Neural cell (in vitro differentiated cells): Measurements from ENCODE around the gene TMF1.

ENCODE experiments used
- CTCF ChIP-seq: fragments of 450-650 bp; IDR thresholded peaks from 2 replicates; pipeline ENCODE4 v1.5.1; 2014; ENCODE audit warnings: antibody characterized with exemption, mild to moderate bottlenecking, moderate library complexity; ENCODE audit not compliant: poor library complexity, severe bottlenecking
- EP300 ChIP-seq: fragments of 450-650 bp; conservative IDR thresholded peaks from 2 replicates; pipeline ENCODE4 v1.6.1; 2014; ENCODE audit warnings: antibody characterized with exemption, mild to moderate bottlenecking, moderate library complexity; ENCODE audit not compliant: poor library complexity, severe bottlenecking
- EZH2 ChIP-seq: fragments of 200-600, 300-800 bp; shearing (Covaris generic), sonication (generic); IDR thresholded peaks from 2 replicates; pipeline ENCODE4 v1.6.1; 2014; ENCODE audit warnings: antibody characterized with exemption, low read length, borderline replicate concordance, mild to moderate bottlenecking; ENCODE audit not compliant: insufficient read depth, poor library complexity, severe bottlenecking
- MXI1 ChIP-seq: fragments of 450-650 bp; conservative IDR thresholded peaks from 2 replicates; pipeline ENCODE4 v1.6.1; 2014; ENCODE audit warnings: antibody characterized with exemption, mild to moderate bottlenecking; ENCODE audit not compliant: poor library complexity, severe bottlenecking
- POLR2AphosphoS5 ChIP-seq: IDR thresholded peaks from 2 replicates; pipeline ENCODE4 v1.6.1; 2012
- RAD21 ChIP-seq: fragments of 450-650 bp; conservative IDR thresholded peaks from 2 replicates; pipeline ENCODE4 v1.6.1; 2014; ENCODE audit warnings: antibody characterized with exemption, mild to moderate bottlenecking, moderate library complexity
- SMC3 ChIP-seq: fragments of 450-650 bp; conservative IDR thresholded peaks from 2 replicates; pipeline ENCODE4 v1.6.1; 2014; ENCODE audit warnings: antibody characterized with exemption, mild to moderate bottlenecking, moderate library complexity; ENCODE audit not compliant: poor library complexity
- TAF1 ChIP-seq: IDR thresholded peaks from 2 replicates; pipeline ENCODE4 v1.6.1; 2012; ENCODE audit warnings: low read depth
- TF ChIP-seq, protein P1 (sequence below): IDR thresholded peaks from 2 replicates; pipeline ENCODE4 v1.6.1; 2012; ENCODE audit warnings: borderline replicate concordance

DNA sequence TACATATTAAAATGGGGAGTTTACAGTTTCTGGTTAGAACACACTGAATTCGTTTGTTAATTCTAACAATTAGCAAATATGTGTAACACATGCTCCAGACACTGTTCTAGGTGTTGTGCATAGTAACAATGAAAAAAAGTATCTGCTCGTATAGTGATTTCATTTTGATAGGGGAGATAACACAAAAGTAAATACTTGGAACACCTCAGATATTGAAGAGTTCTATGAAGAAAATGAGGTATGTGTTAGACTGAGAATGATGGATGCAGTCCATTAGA lies 6.8 kb upstream of the TMF1 start:
- TF ChIP-seq CTCF = no peak
- no peak for TF ChIP-seq EZH2
- TF ChIP-seq, protein P1, sequence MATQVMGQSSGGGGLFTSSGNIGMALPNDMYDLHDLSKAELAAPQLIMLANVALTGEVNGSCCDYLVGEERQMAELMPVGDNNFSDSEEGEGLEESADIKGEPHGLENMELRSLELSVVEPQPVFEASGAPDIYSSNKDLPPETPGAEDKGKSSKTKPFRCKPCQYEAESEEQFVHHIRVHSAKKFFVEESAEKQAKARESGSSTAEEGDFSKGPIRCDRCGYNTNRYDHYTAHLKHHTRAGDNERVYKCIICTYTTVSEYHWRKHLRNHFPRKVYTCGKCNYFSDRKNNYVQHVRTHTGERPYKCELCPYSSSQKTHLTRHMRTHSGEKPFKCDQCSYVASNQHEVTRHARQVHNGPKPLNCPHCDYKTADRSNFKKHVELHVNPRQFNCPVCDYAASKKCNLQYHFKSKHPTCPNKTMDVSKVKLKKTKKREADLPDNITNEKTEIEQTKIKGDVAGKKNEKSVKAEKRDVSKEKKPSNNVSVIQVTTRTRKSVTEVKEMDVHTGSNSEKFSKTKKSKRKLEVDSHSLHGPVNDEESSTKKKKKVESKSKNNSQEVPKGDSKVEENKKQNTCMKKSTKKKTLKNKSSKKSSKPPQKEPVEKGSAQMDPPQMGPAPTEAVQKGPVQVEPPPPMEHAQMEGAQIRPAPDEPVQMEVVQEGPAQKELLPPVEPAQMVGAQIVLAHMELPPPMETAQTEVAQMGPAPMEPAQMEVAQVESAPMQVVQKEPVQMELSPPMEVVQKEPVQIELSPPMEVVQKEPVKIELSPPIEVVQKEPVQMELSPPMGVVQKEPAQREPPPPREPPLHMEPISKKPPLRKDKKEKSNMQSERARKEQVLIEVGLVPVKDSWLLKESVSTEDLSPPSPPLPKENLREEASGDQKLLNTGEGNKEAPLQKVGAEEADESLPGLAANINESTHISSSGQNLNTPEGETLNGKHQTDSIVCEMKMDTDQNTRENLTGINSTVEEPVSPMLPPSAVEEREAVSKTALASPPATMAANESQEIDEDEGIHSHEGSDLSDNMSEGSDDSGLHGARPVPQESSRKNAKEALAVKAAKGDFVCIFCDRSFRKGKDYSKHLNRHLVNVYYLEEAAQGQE = no peak
- TF ChIP-seq MXI1 = no peak
- TF ChIP-seq POLR2AphosphoS5 = no peak
- no peak for TF ChIP-seq TAF1
- no peak for TF ChIP-seq RAD21
- TF ChIP-seq EP300 = no peak
- no peak for TF ChIP-seq SMC3
